Hippocampal formation (tissue), 2 donors: ENCODE data around the gene CALCOCO1.
"Not testable (repeated sequence)": the region's sequence is repeated elsewhere in the genome, so short reads cannot be mapped to it uniquely, and the experiment has no call there.

Source experiments
- DNase-seq, 2 donors: peaks; one replicate each; lab custom pipeline; 2025; lab: John Stamatoyannopoulos, UW

The CALCOCO1 gene

GRCh38 chr12:53733807-53734200 lies 6.6 kb upstream of the CALCOCO1 start:
- DNase-seq, result no peak

DNA sequence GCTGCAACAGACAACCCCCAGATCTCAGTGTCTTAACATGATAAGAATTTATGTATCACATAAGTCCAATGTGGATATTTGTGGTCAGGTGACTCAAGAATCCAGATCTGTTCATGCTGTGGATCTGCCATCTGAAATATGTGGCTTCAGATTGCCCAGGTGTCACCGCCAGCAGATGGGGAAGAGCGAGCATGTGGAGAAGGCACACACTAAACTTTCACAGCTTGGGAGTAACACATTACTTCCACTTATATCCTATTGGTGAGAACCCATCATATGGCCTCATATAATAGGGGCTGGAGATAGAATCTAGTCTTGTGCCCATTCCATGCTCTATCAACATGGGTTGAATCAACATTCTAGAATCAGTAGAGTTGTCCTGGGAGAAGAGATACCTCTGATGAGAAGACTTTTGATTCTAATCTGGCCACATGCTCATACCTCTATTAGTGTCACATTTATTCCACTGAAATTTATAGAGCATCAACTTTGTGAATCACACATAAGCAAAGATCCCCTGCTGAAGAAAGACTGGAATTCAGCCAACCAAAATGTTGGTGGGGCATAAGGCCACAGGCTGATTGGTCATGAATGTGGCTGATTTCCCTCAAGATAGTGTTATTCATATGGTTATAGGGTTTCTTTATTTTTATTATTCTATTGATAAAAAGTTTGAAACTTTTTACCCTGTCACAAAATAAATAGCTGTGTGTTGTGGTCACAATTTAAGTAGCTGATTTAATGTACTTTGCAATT lies 6.0 kb upstream of the CALCOCO1 start:
- DNase-seq, result no peak

GRCh38 chr12:53729644-53730043 lies 2.4 kb upstream of the CALCOCO1 start:
- DNase-seq, result no peak

DNA sequence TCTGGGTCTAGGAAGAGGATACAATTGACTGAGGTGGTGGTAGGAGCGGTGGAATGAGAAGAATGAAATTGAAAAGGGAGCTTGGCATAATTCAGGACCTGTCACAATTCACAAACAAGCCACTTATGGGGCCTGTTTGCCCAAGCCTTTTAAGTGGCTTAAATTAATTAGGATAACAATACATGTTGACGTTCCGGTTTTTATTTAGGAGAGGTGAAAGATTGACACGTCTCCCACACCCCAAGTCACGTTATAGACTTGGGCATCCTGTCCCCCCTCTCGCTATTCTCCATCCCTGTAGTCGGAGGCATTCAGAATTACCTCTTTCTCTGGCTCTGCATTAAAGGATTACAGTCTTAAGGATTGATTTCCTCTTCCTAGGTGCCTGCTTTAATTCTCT lies 954 bp upstream of the CALCOCO1 start:
- no peak for DNase-seq

- no peak for DNase-seq
These were observed 324 bp downstream of the CALCOCO1 start for GRCh38 chr12:53726946-53727309.

DNA sequence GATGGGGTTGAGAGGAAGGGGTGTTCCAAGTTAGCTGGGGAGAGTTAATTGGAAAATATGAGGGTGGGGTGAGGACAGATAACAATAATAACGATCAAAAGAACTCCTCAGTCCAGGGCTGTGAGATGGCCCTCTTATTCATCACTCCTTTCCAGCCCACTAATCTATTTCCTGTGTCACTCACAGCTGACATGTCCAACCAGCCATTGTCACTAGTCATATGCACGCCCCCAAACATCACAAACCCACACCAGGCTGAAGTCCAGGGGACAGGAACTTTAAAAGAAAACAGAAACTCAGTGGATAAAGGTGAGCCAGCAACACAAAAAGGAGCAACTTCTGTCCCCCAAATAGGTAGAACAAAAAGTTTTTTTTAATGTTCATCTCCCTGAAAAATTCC lies 911 bp downstream of the CALCOCO1 start:
- no peak for DNase-seq

DNA sequence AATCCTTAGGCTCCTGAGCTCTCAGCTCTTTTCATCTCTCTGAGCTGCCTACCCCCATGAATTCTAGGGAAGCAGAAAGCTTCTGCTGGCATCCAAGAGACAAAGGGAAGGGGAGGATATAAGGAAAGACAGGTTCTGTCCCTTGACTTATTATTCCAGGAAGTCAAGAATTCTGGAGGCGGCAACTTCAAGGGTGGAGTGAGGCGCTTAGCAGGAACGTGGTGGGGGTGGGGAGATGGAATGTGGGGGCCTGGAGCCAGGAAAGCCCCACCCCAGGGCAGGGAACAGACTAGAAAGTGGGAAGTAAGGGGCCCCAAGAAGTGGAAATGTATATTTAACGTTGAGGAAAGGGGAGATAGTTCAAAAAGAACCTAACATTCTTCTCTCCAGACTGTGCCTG lies 1.4 kb downstream of the CALCOCO1 start:
- no peak for DNase-seq

GRCh38 chr12:53722450-53723041 lies 4.7 kb downstream of the CALCOCO1 start:
- DNase-seq, result no peak

DNA sequence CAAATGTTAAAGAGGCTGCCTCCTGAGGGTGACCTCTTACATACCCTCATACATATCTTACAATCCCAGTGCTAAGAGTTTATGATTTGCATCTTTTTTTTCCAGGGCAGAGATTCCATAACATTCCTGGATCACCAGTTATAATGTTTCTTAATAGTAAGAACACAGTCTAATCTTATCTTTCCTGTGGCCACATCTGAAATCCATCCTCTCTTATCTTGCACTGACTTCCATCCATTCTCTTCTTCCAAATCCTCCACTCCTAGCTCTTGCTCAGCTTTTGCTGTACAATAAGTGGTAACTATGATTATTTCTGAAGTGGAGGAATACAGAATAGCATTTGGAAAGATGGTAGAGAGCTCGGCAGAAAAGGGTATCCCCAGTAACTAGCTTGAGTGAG lies 6.3 kb downstream of the CALCOCO1 start:
- no peak for DNase-seq

DNA sequence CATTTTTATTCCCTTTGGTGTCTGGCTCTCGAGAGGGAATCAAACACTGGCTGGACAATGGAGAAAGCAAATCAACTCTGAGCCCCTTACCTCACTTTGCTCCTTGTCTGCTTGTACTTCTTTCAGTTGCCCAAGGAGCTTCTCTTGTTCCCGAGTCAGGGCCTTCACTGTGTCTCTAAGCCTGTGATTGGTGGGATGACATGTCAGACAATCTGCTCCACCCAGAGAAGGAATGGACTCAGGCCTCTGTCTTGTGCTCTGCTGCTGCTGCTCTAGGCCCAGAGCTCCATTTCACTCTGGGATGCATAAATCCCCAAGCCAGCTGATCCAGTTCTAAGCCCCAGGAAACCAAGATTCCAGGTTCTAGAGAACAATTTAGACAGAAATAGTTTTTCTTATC lies 7.6 kb downstream of the CALCOCO1 start:
- no peak for DNase-seq

- DNase-seq, result not testable (repeated sequence)
These were observed 8.7 kb downstream of the CALCOCO1 start for GRCh38 chr12:53718567-53718966.

GRCh38 chr12:53717319-53717718 lies 9.9 kb downstream of the CALCOCO1 start:
- DNase-seq, result no peak

GRCh38 chr12:53714004-53714403 lies 13.2 kb downstream of the CALCOCO1 start:
- no peak for DNase-seq

GRCh38 chr12:53713516-53713915 lies 13.7 kb downstream of the CALCOCO1 start:
- DNase-seq, result no peak

GRCh38 chr12:53712059-53712643 lies 15.1 kb downstream of the CALCOCO1 start:
- no peak for DNase-seq

- no peak for DNase-seq
These were observed 17.2 kb downstream of the CALCOCO1 start for GRCh38 chr12:53710091-53710490.

- no peak for DNase-seq
These were observed 17.6 kb downstream of the CALCOCO1 start for GRCh38 chr12:53709671-53710070.

DNA sequence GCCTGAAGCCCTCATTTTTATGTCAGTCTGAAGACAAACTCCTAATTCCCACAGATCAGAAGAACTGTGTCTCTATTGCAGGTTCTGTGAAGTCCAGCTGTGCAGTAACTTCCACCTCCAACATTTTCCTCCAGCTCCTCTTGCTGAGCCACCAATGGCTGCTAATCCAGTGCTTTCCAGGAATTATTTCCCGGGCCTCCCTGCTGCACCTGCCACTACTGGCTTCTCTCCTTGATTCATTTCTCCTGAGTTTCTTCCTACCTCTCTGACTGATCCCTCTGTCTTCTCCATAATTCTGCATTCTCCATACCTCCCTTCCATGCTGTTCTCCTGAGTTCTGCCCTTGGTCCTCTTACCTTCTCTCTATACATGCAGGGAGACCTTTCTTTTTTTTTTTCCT lies 21.2 kb downstream of the CALCOCO1 start:
- no peak for DNase-seq

GRCh38 chr12:53703756-53704155 lies 23.5 kb downstream of the CALCOCO1 start:
- no peak for DNase-seq

- DNase-seq, result peak; percentile 60 to 73
These were observed 25.6 kb downstream of the CALCOCO1 start for GRCh38 chr12:53701518-53702264.

DNA sequence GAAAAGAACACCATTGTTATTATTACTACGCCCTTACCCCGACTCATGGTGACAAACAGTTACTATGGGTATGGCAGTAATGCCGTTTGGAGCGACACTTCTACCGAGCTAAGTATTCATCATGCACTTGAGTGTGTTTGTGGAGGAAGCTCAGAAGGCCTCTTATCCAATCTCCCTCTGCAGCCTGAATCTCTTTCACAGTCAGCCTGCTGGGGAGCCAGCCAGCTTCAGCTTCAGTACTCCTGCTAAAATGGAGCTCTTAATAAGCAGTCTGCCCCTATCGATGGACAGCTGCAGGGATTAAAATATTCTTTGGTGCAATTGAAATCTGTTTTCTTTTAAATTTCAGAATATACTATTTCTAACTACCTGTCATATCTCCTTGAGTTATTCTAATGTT lies 26.7 kb downstream of the CALCOCO1 start:
- DNase-seq, result peak in 1 of 2 donors; percentile 40

GRCh38 chr12:53699678-53700025 lies 27.6 kb downstream of the CALCOCO1 start:
- no peak for DNase-seq
